HEK293T (cell line): Measurements from ENCODE around the gene SLC4A7.

Experiments
- CTCF ChIA-PET: fragments of 350-600 bp; formaldehyde crosslinking; extraction: SDS; loops from one replicate; lab custom pipeline; 2021; ENCODE audit warnings: antibody characterized with exemption, inconsistent platforms; lab: Yijun Ruan, JAX
- POLR2A ChIA-PET: fragments of 350-600 bp; formaldehyde crosslinking; extraction: SDS; loops from one replicate; lab custom pipeline; 2020; ENCODE audit warnings: antibody characterized with exemption, inconsistent platforms; lab: Yijun Ruan, JAX
- DNase-seq: peaks from one replicate; pipeline ENCODE4 v3.0.0; 2012; ENCODE audit warnings: mixed read lengths; ENCODE audit errors: extremely low spot score
- ARNT ChIP-seq: fragments of 450-650 bp; IDR thresholded peaks from 2 replicates; pipeline ENCODE4 v1.6.1; 2017; ENCODE audit warnings: mild to moderate bottlenecking
- BHLHE40 ChIP-seq: fragments of 450-650 bp; IDR thresholded peaks from 2 replicates; pipeline ENCODE4 v1.6.1; 2016; ENCODE audit warnings: mild to moderate bottlenecking, moderate library complexity, borderline replicate concordance
- CTBP1 ChIP-seq: fragments of 450-650 bp; IDR thresholded peaks from 2 replicates; pipeline ENCODE4 v1.6.1; 2016; ENCODE audit warnings: borderline replicate concordance
- ELF4 ChIP-seq: fragments of 450-650 bp; IDR thresholded peaks from 2 replicates; pipeline ENCODE4 v1.6.1; 2017; ENCODE audit warnings: antibody characterized with exemption
- FOXA1 ChIP-seq: fragments of 450-650 bp; IDR thresholded peaks from 2 replicates; pipeline ENCODE4 v1.6.1; 2016; ENCODE audit warnings: mild to moderate bottlenecking
- FOXK2 ChIP-seq: fragments of 450-650 bp; IDR thresholded peaks from 2 replicates; pipeline ENCODE4 v1.6.1; 2016; ENCODE audit warnings: mild to moderate bottlenecking
- FOXM1 ChIP-seq: fragments of 450-650 bp; IDR thresholded peaks from 2 replicates; pipeline ENCODE4 v1.6.1; 2017; ENCODE audit warnings: mild to moderate bottlenecking, borderline replicate concordance
- HDGF ChIP-seq: fragments of 450-650 bp; IDR thresholded peaks from 2 replicates; pipeline ENCODE4 v1.6.1; 2017; ENCODE audit warnings: antibody characterized with exemption, borderline replicate concordance
- L3MBTL2 ChIP-seq: fragments of 450-650 bp; conservative IDR thresholded peaks from 2 replicates; pipeline ENCODE4 v1.6.1; 2016; ENCODE audit warnings: mild to moderate bottlenecking
- LEF1 ChIP-seq: fragments of 450-650 bp; IDR thresholded peaks from 2 replicates; pipeline ENCODE4 v1.6.1; 2017; ENCODE audit warnings: mild to moderate bottlenecking, borderline replicate concordance
- NFRKB ChIP-seq: fragments of 450-650 bp; IDR thresholded peaks from 2 replicates; pipeline ENCODE4 v1.6.1; 2016; ENCODE audit warnings: mild to moderate bottlenecking, moderate library complexity
- SP1 ChIP-seq: fragments of 450-650 bp; IDR thresholded peaks from 2 replicates; pipeline ENCODE4 v1.6.1; 2017
- SUZ12 ChIP-seq: fragments of 450-650 bp; IDR thresholded peaks from 2 replicates; pipeline ENCODE4 v1.6.1; 2016; ENCODE audit warnings: mild to moderate bottlenecking
- TARDBP ChIP-seq: fragments of 450-650 bp; IDR thresholded peaks from 2 replicates; pipeline ENCODE4 v1.6.1; 2016
- ZNF384 ChIP-seq: fragments of 450-650 bp; IDR thresholded peaks from 2 replicates; pipeline ENCODE4 v1.6.1; 2016
- TF ChIP-seq, protein P1 (sequence below): fragments of 450-650 bp; IDR thresholded peaks from 2 replicates; pipeline ENCODE4 v1.6.1; 2016

The SLC4A7 gene

DNA sequence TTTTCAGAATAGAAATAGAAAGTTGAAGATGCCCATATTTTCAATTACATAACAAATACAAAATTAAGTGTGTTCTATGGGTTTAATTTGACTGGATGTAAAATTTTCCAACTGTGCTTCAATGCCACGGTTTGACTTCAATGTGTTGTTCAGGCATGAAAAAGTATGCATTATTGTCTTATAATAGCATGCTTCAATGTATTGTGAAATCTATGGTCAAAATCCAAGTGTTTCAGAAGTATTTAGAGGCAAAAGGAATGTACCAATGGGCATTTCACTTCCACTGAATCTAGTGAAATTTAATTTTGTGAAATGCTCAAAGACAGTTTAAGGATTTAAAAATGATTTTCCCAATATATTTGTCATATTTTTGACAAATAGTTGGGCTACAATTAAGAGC lies 131.0 kb downstream of the SLC4A7 start:
- ChIA-PET POLR2A (no interaction called here), CTCF (no interaction called here)
- no peak for TF ChIP-seq FOXA1
- no peak for DNase-seq

DNA sequence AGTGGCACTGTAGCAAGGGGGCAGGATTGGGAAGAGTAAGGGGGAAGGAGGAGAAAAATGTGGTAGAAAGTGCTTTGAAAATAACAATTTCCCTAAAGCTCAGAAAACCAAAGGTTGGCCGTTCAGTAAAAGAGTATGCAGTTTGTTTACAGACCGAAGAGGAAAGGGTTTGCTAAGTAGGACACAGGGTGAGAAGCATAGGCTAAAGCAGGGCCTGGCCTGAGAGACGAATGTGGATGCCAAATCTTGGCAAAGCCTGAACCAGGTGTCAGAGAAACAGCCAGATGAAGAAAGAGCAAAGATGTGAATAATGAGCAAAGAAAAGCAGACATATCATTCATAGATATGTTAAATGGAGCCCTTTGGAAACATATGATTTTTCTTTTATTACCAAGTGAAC lies 132.1 kb downstream of the SLC4A7 start:
- POLR2A ChIA-PET = no interaction called here
- no peak for DNase-seq
- TF ChIP-seq TARDBP (no peak), CTBP1 (no peak)
- CTCF ChIA-PET = no interaction called here

DNA sequence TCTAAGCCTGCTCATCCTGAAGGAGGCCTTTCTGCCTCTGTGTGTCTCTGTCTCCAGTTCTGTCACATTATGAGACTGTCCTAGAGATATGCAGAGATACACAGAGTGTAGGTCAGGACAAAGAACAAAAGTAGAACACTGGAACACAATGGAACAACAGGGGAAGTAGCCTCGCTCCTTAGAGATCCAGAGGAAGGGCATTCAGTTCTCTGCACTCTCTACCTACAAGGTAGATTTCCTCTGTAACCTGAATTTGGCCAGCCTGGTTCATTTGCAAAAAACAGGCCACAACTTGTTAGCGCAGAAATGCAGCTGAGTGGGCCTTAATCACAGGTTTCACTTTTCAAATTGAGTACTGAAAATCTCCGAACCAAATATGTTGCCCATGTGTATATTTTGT lies 134.4 kb downstream of the SLC4A7 start:
- CTCF ChIA-PET = interaction anchor here (1.1 to 1.4 kb wide), 2 partner anchors 8 to 25 kb away, joined by 3 to 4 read pairs; no protein-coding TSS in a partner anchor
- no peak for DNase-seq
- POLR2A ChIA-PET = no interaction called here
- no peak for TF ChIP-seq ELF4
- no peak for TF ChIP-seq BHLHE40
- TF ChIP-seq LEF1 = no peak
- TF ChIP-seq SP1 = no peak
- TF ChIP-seq ZNF384 = no peak
- TF ChIP-seq, protein P1, sequence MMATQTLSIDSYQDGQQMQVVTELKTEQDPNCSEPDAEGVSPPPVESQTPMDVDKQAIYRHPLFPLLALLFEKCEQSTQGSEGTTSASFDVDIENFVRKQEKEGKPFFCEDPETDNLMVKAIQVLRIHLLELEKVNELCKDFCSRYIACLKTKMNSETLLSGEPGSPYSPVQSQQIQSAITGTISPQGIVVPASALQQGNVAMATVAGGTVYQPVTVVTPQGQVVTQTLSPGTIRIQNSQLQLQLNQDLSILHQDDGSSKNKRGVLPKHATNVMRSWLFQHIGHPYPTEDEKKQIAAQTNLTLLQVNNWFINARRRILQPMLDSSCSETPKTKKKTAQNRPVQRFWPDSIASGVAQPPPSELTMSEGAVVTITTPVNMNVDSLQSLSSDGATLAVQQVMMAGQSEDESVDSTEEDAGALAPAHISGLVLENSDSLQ = no peak
- TF ChIP-seq FOXK2 = no peak
- TF ChIP-seq ARNT = no peak
- no peak for TF ChIP-seq FOXA1
- TF ChIP-seq L3MBTL2 = no peak
- no peak for TF ChIP-seq SUZ12
- TF ChIP-seq FOXM1 = no peak
- no peak for TF ChIP-seq NFRKB
- TF ChIP-seq CTBP1 = no peak
- no peak for TF ChIP-seq HDGF

DNA sequence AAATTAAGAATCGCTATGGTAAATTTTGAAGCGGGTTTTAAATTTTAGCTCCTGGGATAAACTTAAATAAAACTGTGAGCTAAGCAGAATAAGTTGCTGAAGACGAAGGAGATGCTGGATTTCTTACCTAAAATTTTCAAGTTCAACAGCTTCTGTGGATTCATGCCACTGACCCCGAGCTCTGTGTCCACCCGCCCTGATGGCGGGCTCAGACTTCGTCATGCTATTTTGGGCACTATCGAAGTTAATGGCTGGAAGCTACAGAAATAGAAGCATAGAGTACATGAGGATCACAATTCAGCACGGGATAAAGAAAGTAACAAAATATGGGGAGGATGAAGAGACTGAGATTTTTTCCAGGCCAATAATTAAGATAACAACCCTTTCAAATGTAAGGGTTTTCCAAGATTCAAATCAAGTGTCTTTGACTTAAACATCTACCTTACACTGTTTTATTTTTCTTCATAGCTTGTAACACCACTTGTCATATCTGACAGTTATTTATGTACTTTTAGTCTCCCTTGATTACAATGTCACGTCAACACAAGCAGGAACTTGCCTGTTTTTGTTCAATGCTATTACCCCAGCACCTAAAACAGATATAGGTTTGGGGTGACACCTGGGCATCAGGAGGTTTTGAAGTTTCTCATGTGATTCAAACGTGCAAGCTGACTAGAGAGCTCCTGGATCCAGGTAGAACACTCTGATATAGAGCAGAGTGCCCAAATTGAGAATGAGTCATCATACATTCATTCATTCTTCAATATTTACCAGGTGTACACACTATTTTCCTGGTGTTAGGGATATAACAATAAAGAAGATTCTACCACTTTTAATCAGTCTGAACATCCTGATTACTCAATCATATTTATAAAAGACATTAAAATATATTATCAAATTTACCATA lies 138.0 kb downstream of the SLC4A7 start:
- TF ChIP-seq ELF4 (no peak), TARDBP (no peak), HDGF (no peak), ARNT (no peak), SUZ12 (no peak), L3MBTL2 (no peak), LEF1 (no peak), CTBP1 (no peak), FOXA1 (no peak)
- ChIA-PET CTCF (interaction anchor here (0.6 to 0.9 kb wide), 2 partner anchors 12 to 121 kb away, joined by 3 to 4 read pairs; no protein-coding TSS in a partner anchor), POLR2A (no interaction called here)

GRCh38 chr3:27345493-27345892 lies 138.7 kb downstream of the SLC4A7 start:
- POLR2A ChIA-PET = no interaction called here
- TF ChIP-seq ZNF384 = no peak
- no peak for TF ChIP-seq SUZ12
- TF ChIP-seq ELF4 = no peak
- no peak for TF ChIP-seq FOXA1
- no peak for TF ChIP-seq NFRKB
- DNase-seq = no peak
- CTCF ChIA-PET = interaction anchor here (0.9 kb wide), 1 partner anchor 12 kb away, joined by 4 read pairs; no protein-coding TSS in a partner anchor

More for the DNA sequence above, 138.0 kb downstream of the SLC4A7 start:
- no peak for DNase-seq

- CTCF ChIA-PET = no interaction called here
- POLR2A ChIA-PET = no interaction called here
- no peak for TF ChIP-seq FOXK2
- no peak for TF ChIP-seq SUZ12
- TF ChIP-seq ARNT = no peak
- DNase-seq = no peak
Observed at GRCh38 chr3:27345045-27345444, 139.1 kb downstream of the SLC4A7 start.

DNA sequence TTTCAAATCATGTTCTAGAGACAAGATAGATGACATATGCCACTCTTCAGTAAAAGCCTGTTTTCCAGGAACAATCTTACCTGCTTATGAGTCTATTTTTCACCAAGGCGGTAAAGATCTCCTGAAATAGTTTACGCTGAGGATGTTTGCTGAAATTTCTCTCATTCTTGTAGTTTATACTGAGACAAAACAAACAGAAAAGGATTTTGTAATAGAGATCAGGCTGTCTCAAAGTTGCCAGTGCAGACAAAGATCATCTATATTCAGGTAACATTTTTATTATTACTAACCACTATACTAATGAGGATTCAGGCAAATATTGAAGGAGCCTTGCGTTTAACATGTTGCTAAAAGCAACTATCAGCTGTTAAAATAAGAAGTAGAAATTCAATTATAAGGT lies 140.0 kb downstream of the SLC4A7 start:
- DNase-seq = no peak
- ChIA-PET CTCF (no interaction called here), POLR2A (no interaction called here)
- TF ChIP-seq FOXK2 (no peak), ELF4 (no peak), NFRKB (no peak)

DNA sequence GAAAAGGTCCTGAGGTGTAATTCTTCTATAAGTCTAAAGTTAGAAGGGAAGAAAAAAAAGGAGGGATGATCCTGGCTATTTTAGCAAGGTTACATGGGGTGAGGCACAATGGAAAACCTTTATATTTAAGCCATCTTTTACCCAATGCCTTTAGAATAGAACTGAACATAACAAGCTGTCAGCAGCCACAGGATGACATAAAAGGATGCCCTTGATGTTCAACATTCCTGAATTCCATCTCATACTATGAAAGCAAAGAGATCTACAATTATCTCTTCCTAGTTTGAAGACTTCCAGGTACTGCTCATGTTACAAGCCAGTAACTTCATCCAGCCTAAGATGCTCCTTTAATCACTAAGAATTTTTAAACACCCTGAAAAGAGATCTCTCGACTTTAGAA lies 141.9 kb downstream of the SLC4A7 start:
- ChIA-PET CTCF (no interaction called here), POLR2A (no interaction called here)
- no peak for DNase-seq
- TF ChIP-seq ELF4 (no peak), FOXK2 (no peak), ARNT (no peak), ZNF384 (no peak), CTBP1 (no peak), L3MBTL2 (no peak), SUZ12 (no peak), FOXM1 (no peak), SP1 (no peak), LEF1 (no peak), TARDBP (no peak), HDGF (no peak), NFRKB (no peak), FOXA1 (no peak), BHLHE40 (no peak)
- TF ChIP-seq, protein P1 = no peak
